Measurements from ENCODE around the gene CAPN10.

- no peak for TF ChIP-seq CTCF (IDR thresholded peaks at IDR 0.05)
- TF ChIP-seq POLR2A (IDR thresholded peaks at IDR 0.05): no peak
These were observed 16.5 kb upstream of the CAPN10 start for GRCh38 chr2:240569998-240570530.

Data from ovary (tissue), 3 donors.